GM19372 (cell line): ENCODE measurements around the gene ATP2C1.
"Not testable (repeated sequence)": the region's sequence is repeated elsewhere in the genome, so short reads cannot be mapped to it uniquely, and the experiment has no call there.

ENCODE experiments used
- ATAC-seq: cut with Tn5 transposase; IDR thresholded peaks from one replicate; pipeline ENCODE4 v1.9.1; 2021; ENCODE audit warnings: mild to moderate bottlenecking, low read depth, moderate library complexity; ENCODE audit not compliant: unreplicated experiment

Gene ATP2C1

DNA sequence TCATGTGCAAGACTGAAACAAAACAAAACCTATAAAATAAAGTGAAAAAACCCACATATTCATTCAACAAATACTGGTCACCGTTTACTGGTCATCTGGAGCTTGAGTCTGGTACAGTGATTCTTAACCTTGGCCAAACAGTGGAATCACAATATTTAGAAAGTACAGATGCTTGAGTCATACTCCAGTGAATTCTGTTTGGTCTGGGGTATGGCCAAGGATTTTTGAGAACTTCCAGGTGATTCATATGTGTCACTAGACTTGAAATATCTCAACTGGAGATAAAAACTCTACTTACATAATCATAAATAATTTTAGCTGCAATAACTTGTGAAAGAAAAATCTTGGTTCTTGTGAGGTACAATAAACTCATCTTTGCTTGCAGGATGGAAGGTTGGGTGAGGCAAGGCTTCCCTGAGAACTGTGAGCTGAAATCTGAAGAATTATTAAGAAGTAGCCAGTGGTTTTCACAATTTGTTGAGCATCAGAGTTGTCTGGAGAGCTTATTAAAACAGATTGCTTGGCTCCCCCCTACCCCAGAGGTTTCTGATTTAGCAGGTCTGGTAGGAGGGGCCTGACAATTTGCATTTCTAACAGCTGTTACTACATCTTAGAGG lies 142.4 kb downstream of the ATP2C1 start:
- no peak for ATAC-seq

DNA sequence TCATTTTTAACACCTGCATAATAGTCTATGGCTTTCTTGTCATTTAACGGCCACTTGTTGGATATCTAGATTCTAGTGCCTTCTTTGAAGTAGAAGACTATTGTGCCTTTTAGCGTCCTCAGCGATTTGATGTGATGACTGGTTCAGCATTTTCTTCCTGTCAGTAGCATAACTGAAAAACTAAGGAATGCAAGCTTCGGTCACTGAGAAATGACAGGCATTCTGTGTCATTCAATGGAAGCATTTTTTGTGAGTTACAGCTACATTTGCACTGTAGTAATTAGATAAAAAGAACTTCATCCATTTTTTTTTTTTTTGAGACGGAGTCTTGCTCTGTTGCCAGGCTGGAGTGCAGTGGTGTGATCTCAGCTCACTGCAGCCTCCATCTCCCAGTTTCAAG lies 143.1 kb downstream of the ATP2C1 start:
- no peak for ATAC-seq

DNA sequence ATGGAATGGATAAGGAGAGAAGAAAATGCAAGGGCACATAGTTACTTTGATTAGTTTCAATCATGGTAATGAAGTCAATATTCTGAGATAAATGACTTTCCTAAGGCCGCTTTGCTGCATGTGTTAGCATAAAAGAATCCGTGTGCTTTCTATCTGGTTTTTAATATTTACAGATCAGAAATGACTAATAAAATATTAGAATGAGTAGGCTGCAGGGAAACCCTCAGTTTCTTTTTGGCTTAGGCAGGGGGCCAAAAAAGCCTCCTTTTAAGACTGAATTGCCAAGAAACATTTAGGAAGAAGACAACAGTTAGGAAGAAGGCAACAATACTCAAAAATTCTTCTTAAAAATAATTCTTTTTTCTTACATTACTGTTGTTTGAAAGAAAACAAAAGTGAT lies 144.4 kb downstream of the ATP2C1 start:
- no peak for ATAC-seq

DNA sequence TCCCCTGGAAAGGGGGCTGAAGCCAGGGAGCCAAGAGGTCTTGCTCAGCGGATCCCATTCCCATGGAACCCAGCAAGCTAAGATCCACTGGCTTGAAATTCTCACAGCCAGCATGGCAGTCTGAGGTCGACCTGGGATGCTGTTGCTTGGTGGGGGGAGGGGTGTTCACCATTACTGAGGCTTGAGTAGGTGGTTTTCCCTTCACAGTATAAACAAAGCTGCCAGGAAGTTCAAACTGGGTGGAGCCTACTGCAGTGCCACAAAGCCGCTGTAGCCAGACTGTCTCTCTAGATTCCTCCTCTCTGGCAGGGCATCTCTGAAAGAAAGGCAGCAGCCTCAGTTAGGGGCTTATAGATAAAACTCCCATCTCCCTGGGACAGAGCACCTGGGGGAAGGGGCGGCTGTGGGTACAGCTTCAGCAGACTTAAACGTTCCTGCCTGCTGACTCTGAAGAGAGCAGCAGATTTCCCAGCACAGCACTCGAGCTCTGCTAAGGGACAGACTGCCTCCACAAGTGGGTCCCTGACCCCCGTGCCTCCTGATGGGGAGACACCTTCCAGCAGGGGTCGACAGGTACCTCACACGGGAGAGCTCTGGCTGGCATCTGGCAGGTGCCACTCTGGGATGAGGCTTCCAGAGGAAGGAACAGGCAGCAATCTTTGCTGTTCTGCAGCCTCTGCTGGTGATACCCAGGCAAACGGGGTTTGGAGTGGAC lies 148.5 kb downstream of the ATP2C1 start:
- not testable (repeated sequence) for ATAC-seq

DNA sequence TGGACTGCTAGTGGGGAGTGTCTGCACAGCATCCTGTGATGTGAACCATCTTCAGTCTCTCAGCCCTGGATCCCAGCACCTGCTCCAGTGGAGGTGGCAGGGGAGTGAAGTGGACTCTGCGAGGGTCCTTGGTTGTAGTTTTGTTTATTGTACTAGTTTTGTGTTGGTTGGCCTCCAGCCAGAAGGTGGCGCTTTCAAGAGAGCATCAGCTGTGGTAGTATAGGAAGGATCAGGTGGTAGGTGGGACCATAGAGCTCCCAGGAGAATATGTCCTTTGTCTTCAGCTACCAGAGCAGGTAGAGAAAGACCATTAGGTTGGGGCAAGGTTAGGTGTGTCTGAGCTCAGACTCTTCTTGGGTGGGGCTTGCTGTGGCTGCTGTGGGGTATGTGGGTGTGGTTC lies 153.7 kb downstream of the ATP2C1 start:
- no peak for ATAC-seq

DNA sequence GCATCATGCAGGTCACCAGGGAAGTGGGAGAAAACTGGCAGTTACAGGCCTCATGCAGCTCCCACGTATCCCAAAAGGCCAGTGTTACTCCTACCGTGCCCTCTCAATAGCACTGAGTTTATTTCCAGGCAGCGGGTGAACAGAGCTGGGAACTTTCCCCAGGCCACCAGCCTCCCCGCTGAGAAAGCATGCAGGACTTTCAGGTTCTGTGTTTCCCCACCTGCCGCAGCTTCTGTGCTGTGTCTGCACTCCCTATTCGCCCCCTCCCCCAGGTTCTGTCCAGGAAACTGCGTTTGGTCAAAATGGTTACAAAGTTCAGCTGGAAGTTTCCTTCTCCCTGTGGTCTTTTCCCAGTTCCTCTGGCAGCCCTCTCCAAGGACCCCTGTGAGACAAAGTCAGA lies 154.1 kb downstream of the ATP2C1 start:
- ATAC-seq, result no peak

DNA sequence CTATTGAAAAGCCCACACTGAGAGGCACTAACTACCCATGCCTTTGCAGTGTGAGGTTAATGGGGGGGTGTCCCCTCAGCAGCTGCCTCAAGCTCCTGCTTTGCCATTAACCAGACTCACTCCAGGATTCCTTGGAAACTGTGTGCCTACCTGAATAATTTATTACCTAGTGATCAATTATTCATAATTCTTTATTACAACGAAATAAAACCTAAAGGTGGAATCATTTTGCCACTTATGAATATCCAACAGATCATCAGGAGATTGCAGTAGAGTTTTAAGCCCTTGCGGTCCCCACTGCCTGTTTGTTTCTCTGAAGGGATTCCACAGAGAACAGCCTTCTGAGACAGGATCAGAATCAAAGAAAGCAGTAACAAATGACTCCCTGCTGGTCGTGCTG lies 156.1 kb downstream of the ATP2C1 start:
- ATAC-seq, result no peak

DNA sequence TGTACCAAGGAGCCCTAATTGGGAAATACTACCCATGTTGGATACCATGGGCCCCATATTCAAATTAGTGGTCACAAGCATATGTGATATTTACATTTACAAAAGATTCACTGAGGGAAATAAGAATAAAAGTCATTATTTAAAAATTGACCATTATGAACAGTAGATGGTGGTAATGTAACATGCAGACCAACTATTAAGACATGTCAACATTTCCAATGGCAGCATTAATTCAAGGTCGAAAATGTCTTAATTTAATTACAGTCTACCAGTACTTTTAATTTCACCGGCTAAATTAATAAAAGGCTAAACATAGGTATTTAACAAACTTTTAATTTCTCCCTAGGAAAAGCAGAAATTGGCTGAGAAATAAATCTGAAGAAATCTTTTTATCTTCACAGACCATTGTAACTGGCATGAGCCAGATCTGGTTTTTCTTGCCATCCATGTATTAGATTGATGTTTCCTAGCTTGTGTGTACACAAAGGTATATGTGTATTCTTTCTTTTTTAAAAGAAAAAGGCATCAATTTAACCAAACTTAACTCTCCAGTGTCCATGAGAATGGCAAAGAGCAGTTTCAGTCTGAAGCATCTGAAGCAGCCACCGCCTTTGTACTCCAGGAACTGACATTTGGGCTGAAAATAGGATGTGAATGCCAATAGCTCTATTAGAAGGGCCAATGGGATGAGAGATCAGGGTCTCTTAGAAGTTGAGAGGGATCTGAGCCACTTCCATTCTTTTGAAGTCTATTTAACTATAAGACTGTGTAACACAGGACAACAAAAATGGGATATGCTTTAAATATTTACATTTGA lies 159.4 kb downstream of the ATP2C1 start:
- ATAC-seq, result no peak
